Astrocyte of the cerebellum (primary cell): Measurements from ENCODE around the gene SMC6.

Experiments
- DNase-seq: peaks from one replicate; pipeline ENCODE4 v3.0.0-alpha.2; 2011; ENCODE audit warnings: low read depth
- H3K4me3 ChIP-seq: 2 replicates; pipeline ENCODE4 v1.5.1; 2011; ENCODE audit warnings: mild to moderate bottlenecking, low read depth, low read length, moderate library complexity
- CTCF ChIP-seq: IDR thresholded peaks from 2 replicates; pipeline ENCODE4 v1.5.1; 2012; ENCODE audit warnings: low read length, low read depth, moderate library complexity, mild to moderate bottlenecking; ENCODE audit errors: missing control alignments
- in situ Hi-C: cut with HindIII; loops from 2 replicates; pipeline ENCODE4 v1.10.0; 2017; ENCODE audit warnings: low sequenced_read_pairs

Gene SMC6

DNA sequence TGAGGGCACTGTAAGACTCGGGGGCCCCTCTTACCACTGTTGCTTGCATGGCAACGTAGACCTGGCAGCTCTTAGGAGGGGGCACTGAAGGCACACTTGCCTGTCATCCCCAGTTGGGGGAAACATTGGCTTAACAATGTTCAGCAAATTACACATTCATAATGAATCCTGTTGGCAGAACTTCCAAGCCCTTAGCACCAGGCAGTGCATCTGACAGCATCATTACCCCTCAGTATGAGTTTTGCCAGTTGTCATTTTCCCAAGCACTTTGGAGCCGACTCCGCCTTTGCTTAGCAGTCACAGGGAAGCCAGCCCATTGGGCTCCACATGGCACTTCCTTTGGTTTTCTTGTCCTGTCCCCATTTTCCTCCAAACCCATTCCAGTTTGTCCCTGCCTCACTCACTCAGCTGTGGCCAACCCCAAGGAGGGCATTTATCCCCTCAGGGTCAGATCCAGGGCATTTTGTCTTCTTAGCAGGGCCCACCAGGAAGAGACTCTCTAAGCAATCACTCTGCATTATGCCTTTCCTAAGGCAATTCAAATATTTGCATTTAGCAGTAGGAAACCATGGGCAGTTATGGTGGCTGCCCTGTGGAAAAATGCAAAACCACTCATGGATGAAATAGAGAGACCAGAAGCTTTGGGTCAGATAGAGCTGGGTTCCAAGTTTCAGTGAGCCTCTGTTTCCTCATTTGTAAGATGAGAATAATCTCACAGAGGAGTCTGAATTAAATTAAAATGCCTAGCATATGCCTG lies 139.3 kb downstream of the SMC6 start:
- in situ Hi-C loops: no loop called here
- no peak overlapping the region for H3K4me3 ChIP-seq
- no peak for TF ChIP-seq CTCF
- no peak for DNase-seq
